Measurements from ENCODE around the gene CEP83. TPM values are rescaled to one million over a fixed set of nuclear protein-coding genes. Genes with fewer than 3 reads are reported as not detected.

CEP83 gene
- total RNA-seq, 1 experiment from 2014 or later: 19.2 TPM

- Histone ChIP-seq H3K27ac (ENCODE audit: low read depth, low read length) (no peak overlapping the region), H3K4me3 (replicated peaks in 1 of 2; ENCODE audit: low read depth in 1 of 2, low read length in 2 of 2) (no peak overlapping the region), H2AFZ (ENCODE audit: low read depth, low read length, poor library complexity, severe bottlenecking) (no peak overlapping the region), H3K9ac (ENCODE audit: low read length) (no peak overlapping the region), H3K27me3 (ENCODE audit: insufficient read depth, low read length) (no peaks in the 10 kb centered on the region), H3K9me2 (ENCODE audit: insufficient read depth) (no peaks in the 10 kb centered on the region), H3K4me1 (ENCODE audit: control insufficient read depth in 1 of 2, insufficient read depth in 2 of 2, low read length in 2 of 2) (peaks cover 7 to 12% of the 10 kb centered on the region in 2 experiments; a peak in 3 of 4 replicates), H3K36me3 (ENCODE audit: control insufficient read depth in 1 of 2, insufficient read depth in 2 of 2, low read length in 2 of 2) (peaks cover 0 to 17% of the 10 kb centered on the region in 2 experiments; a peak in 2 of 4 replicates), H3K9me3 (ENCODE audit: control insufficient read depth in 1 of 2, insufficient read depth in 1 of 2, low read depth in 1 of 2, low read length in 2 of 2) (no peaks in the 10 kb centered on the region), H3K4me2 (ENCODE audit: low read length) (no peak overlapping the region), H3K79me2 (ENCODE audit: insufficient read depth, low read length) (no peaks in the 10 kb centered on the region), H4K20me1 (ENCODE audit: insufficient read depth) (no peaks in the 10 kb centered on the region)
- no TSS peak for BruUV-seq (replicated peaks)
- intact Hi-C loops (cut with micrococcal nuclease): no loop called here
- DNase-seq (ENCODE audit: low read depth, low spot score) (no peak), ATAC-seq (no peak)
- ChIA-PET POLR2A (no interaction called here), CTCF (no interaction called here), RAD21 (ENCODE audit: low non-redundant PET in 1 of 2, low total read pairs in 2 of 2, uncharacterized antibody in 2 of 2, unreplicated experiment in 2 of 2) (no interaction called here)
- TF ChIP-seq TCF7L2 (IDR thresholded peaks at IDR 0.05; ENCODE audit: borderline replicate concordance, extremely low read depth, insufficient read depth, insufficient read length) (no peak), CBX3 (IDR thresholded peaks at IDR 0.05; ENCODE audit: low read depth) (no peak), EZH2 (IDR thresholded peaks at IDR 0.05) (no peak), POLR2AphosphoS5 (IDR thresholded peaks at IDR 0.05; ENCODE audit: low read depth, low read length) (no peak), JUND (IDR thresholded peaks at IDR 0.05) (no peak), SP1 (IDR thresholded peaks at IDR 0.05; ENCODE audit: low read depth) (no peak), ZNF274 (IDR thresholded peaks at IDR 0.05; ENCODE audit: low read depth, low read length) (no peak), EGR1 (IDR thresholded peaks at IDR 0.05; ENCODE audit: low read depth) (no peak), ELF1 (IDR thresholded peaks at IDR 0.05; ENCODE audit: borderline replicate concordance, low read depth) (no peak), ZFX (IDR thresholded peaks at IDR 0.05) (no peak), POLR2A (IDR thresholded peaks at IDR 0.05; ENCODE audit: borderline replicate concordance, extremely low read depth, insufficient read depth, insufficient read length) (no peak), EZH2phosphoT487 (IDR thresholded peaks at IDR 0.05; ENCODE audit: borderline replicate concordance) (no peak), ZBTB33 (IDR thresholded peaks at IDR 0.05; ENCODE audit: extremely low read depth, insufficient replicate concordance, low read length) (no peak), CTCF (IDR thresholded peaks at IDR 0.05 in 2 of 3, conservative IDR thresholded peaks at IDR 0.05 in 1 of 3; ENCODE audit: borderline replicate concordance in 1 of 3, insufficient read depth in 1 of 3, low read depth in 2 of 3, low read length in 2 of 3) (no peak), CEBPB (IDR thresholded peaks at IDR 0.05; ENCODE audit: low read depth) (no peak), FOSL1 (IDR thresholded peaks at IDR 0.05; ENCODE audit: low read depth) (no peak), SRF (IDR thresholded peaks at IDR 0.05; ENCODE audit: low read depth) (no peak)
- TF ChIP-seq, protein P1, sequence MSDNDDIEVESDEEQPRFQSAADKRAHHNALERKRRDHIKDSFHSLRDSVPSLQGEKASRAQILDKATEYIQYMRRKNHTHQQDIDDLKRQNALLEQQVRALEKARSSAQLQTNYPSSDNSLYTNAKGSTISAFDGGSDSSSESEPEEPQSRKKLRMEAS (IDR thresholded peaks at IDR 0.05): no peak
- TF ChIP-seq, protein P2, sequence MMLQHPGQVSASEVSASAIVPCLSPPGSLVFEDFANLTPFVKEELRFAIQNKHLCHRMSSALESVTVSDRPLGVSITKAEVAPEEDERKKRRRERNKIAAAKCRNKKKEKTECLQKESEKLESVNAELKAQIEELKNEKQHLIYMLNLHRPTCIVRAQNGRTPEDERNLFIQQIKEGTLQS (IDR thresholded peaks at IDR 0.05): no peak
- TF ChIP-seq, protein P3, sequence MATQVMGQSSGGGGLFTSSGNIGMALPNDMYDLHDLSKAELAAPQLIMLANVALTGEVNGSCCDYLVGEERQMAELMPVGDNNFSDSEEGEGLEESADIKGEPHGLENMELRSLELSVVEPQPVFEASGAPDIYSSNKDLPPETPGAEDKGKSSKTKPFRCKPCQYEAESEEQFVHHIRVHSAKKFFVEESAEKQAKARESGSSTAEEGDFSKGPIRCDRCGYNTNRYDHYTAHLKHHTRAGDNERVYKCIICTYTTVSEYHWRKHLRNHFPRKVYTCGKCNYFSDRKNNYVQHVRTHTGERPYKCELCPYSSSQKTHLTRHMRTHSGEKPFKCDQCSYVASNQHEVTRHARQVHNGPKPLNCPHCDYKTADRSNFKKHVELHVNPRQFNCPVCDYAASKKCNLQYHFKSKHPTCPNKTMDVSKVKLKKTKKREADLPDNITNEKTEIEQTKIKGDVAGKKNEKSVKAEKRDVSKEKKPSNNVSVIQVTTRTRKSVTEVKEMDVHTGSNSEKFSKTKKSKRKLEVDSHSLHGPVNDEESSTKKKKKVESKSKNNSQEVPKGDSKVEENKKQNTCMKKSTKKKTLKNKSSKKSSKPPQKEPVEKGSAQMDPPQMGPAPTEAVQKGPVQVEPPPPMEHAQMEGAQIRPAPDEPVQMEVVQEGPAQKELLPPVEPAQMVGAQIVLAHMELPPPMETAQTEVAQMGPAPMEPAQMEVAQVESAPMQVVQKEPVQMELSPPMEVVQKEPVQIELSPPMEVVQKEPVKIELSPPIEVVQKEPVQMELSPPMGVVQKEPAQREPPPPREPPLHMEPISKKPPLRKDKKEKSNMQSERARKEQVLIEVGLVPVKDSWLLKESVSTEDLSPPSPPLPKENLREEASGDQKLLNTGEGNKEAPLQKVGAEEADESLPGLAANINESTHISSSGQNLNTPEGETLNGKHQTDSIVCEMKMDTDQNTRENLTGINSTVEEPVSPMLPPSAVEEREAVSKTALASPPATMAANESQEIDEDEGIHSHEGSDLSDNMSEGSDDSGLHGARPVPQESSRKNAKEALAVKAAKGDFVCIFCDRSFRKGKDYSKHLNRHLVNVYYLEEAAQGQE (IDR thresholded peaks at IDR 0.05; ENCODE audit: low read depth): no peak
Observed at GRCh38 chr12:94312378-94312777, 147.3 kb downstream of the CEP83 start.

All from HCT116 (cell line).